H9 (cell line): ENCODE results near the gene ZSWIM6. TPM values are rescaled to one million over a fixed set of nuclear protein-coding genes. Genes with fewer than 3 reads are reported as not detected.

Experiments used
- DNase-seq: peaks from one replicate; pipeline ENCODE4 v3.0.0-alpha.2; 2017
- H2AFZ ChIP-seq: one replicate; pipeline ENCODE4 v1.6.1; 2013; ENCODE audit warnings: mild to moderate bottlenecking, low read length, control low read depth, moderate library complexity
- H2AK5ac ChIP-seq: 2 replicates; pipeline ENCODE4 v1.6.1; 2013; ENCODE audit warnings: low read length, control low read depth, mixed read lengths; ENCODE audit not compliant: insufficient read length
- H2BK120ac ChIP-seq: one replicate; pipeline ENCODE4 v1.6.1; 2013; ENCODE audit warnings: low read depth, mild to moderate bottlenecking, low read length, control low read depth, inconsistent platforms; ENCODE audit not compliant: poor library complexity, severe bottlenecking
- H2BK12ac ChIP-seq: 2 replicates; pipeline ENCODE4 v1.6.1; 2013; ENCODE audit warnings: low read length, control low read depth, mixed read lengths, low read depth; ENCODE audit not compliant: insufficient read length
- H2BK15ac ChIP-seq: 2 replicates; pipeline ENCODE4 v1.6.1; 2013; ENCODE audit warnings: low read depth, low read length, control low read depth
- H2BK20ac ChIP-seq: one replicate; pipeline ENCODE4 v1.6.1; 2013; ENCODE audit warnings: low read depth, mild to moderate bottlenecking, low read length, control low read depth, inconsistent platforms; ENCODE audit not compliant: poor library complexity, severe bottlenecking
- H2BK5ac ChIP-seq: 2 replicates; pipeline ENCODE4 v1.6.1; 2013; ENCODE audit warnings: low read length, control low read depth, mixed read lengths; ENCODE audit not compliant: insufficient read length
- H3K14ac ChIP-seq: 2 replicates; pipeline ENCODE4 v1.6.1; 2013; ENCODE audit warnings: low read length, control low read depth; ENCODE audit not compliant: insufficient read depth
- H3K18ac ChIP-seq: 2 replicates; pipeline ENCODE4 v1.6.1; 2013; ENCODE audit warnings: low read depth, mild to moderate bottlenecking, mixed read lengths, low read length, control low read depth; ENCODE audit not compliant: insufficient read length
- H3K23ac ChIP-seq: 2 replicates; pipeline ENCODE4 v1.6.1; 2013; ENCODE audit warnings: low read length, control low read depth, mixed read lengths, low read depth; ENCODE audit not compliant: insufficient read length
- H3K23me2 ChIP-seq: 2 replicates; pipeline ENCODE4 v1.6.1; 2013; ENCODE audit warnings: low read depth, mild to moderate bottlenecking, mixed read lengths, low read length, control low read depth; ENCODE audit not compliant: insufficient read length, poor library complexity, severe bottlenecking
- H3K27ac ChIP-seq: 2 replicates; pipeline ENCODE4 v1.5.1; 2013; ENCODE audit warnings: low read length, control low read depth, mixed read lengths, low read depth; ENCODE audit not compliant: insufficient read length
- H3K27me3 ChIP-seq: 2 replicates; pipeline ENCODE4 v1.6.1; 2013; ENCODE audit warnings: low read length, control low read depth, inconsistent platforms; ENCODE audit not compliant: insufficient read depth
- H3K4ac ChIP-seq: 2 replicates; pipeline ENCODE4 v1.6.1; 2013; ENCODE audit warnings: low read depth, mild to moderate bottlenecking, control low read depth, inconsistent platforms, low read length, moderate library complexity
- H3K4me1 ChIP-seq: 2 replicates; pipeline ENCODE4 v1.6.1; 2013; ENCODE audit warnings: low read length, control low read depth, inconsistent platforms; ENCODE audit not compliant: insufficient read depth
- H3K4me2 ChIP-seq: 2 replicates; pipeline ENCODE4 v1.6.1; 2013; ENCODE audit warnings: low read length, control low read depth, mixed read lengths; ENCODE audit not compliant: insufficient read length, insufficient read depth
- H3K56ac ChIP-seq: 2 replicates; pipeline ENCODE4 v1.6.1; 2013; ENCODE audit warnings: low read depth, mild to moderate bottlenecking, mixed read lengths, low read length, control low read depth; ENCODE audit not compliant: insufficient read length
- H3K79me1 ChIP-seq: 2 replicates; pipeline ENCODE4 v1.6.1; 2013; ENCODE audit warnings: low read depth, mild to moderate bottlenecking, moderate library complexity, low read length, control low read depth, inconsistent platforms; ENCODE audit not compliant: insufficient read depth, poor library complexity, severe bottlenecking
- H3K79me2 ChIP-seq: 2 replicates; pipeline ENCODE4 v1.6.1; 2013; ENCODE audit warnings: low read length, control low read depth, inconsistent platforms; ENCODE audit not compliant: insufficient read depth
- H3K9ac ChIP-seq: 2 replicates; pipeline ENCODE4 v1.6.1; 2013; ENCODE audit warnings: low read length, control low read depth, mixed read lengths; ENCODE audit not compliant: insufficient read length; ENCODE audit errors: extremely low read depth
- H3K9me3 ChIP-seq: one replicate; pipeline ENCODE4 v1.6.1; 2013; ENCODE audit warnings: low read depth, low read length, inconsistent platforms; ENCODE audit not compliant: control insufficient read depth
- H3T11ph ChIP-seq: one replicate; pipeline ENCODE4 v1.6.1; 2013; ENCODE audit warnings: mild to moderate bottlenecking, low read length, control low read depth, inconsistent platforms
- H4K20me1 ChIP-seq: one replicate; pipeline ENCODE4 v1.6.1; 2013; ENCODE audit not compliant: control insufficient read depth, insufficient read length, insufficient read depth
- H4K5ac ChIP-seq: 2 replicates; pipeline ENCODE4 v1.6.1; 2013; ENCODE audit warnings: low read depth, mild to moderate bottlenecking, mixed read lengths, low read length, control low read depth; ENCODE audit not compliant: insufficient read length
- H4K8ac ChIP-seq: replicated peaks from 2 replicates; pipeline ENCODE4 v1.6.1; 2013; ENCODE audit warnings: low read length, control low read depth, mixed read lengths, low read depth; ENCODE audit not compliant: insufficient read length
- H4K91ac ChIP-seq: 2 replicates; pipeline ENCODE4 v1.6.1; 2013; ENCODE audit warnings: low read depth, mild to moderate bottlenecking, moderate library complexity, mixed read lengths, low read length, control low read depth; ENCODE audit not compliant: insufficient read length
- H3K27ac Mint-ChIP-seq, 3 experiments: 2 replicates in 2 of 3; 3 replicates in 1 of 3; pipeline ENCODE4 v1.8.0; 2020 to 2021; ENCODE audit warnings: mixed read lengths in 3 of 3, mild to moderate bottlenecking in 1 of 3, moderate library complexity in 1 of 3
- H3K27me3 Mint-ChIP-seq: 2 replicates; pipeline ENCODE4 v1.8.0; 2021; ENCODE audit warnings: low read depth, mild to moderate bottlenecking, moderate library complexity, mixed read lengths
- H3K36me3 Mint-ChIP-seq, 3 experiments: 2 replicates in 2 of 3; 3 replicates in 1 of 3; pipeline ENCODE4 v1.8.0; 2020 to 2021; ENCODE audit warnings: low read depth in 3 of 3, mixed read lengths in 3 of 3; ENCODE audit not compliant: insufficient read depth in 1 of 3
- H3K4me1 Mint-ChIP-seq, 2 experiments: 2 replicates each; pipeline ENCODE4 v1.8.0; 2020; ENCODE audit warnings: mixed read lengths in 2 of 2
- H3K4me3 Mint-ChIP-seq, 2 experiments: 2 replicates in 1 of 2; 3 replicates in 1 of 2; pipeline ENCODE4 v1.8.0; 2020 to 2021; ENCODE audit warnings: mild to moderate bottlenecking in 2 of 2, mixed read lengths in 2 of 2, moderate library complexity in 1 of 2
- H3K9me3 Mint-ChIP-seq, 2 experiments: 2 replicates in 1 of 2; 3 replicates in 1 of 2; pipeline ENCODE4 v1.8.0; 2020; ENCODE audit warnings: mild to moderate bottlenecking in 2 of 2, mixed read lengths in 2 of 2, moderate library complexity in 1 of 2
- WGBS: extraction: QIAGEN DNeasy Blood & Tissue Kit; methylation state at CpG from one replicate; pipeline ENCODE4 v1.1.7; 2013; ENCODE audit warnings: missing lambda C conversion rate, low lambda C conversion rate, mixed read lengths; ENCODE audit not compliant: insufficient read length; ENCODE audit errors: extremely low coverage; 5-methylcytosine and 5-hydroxymethylcytosine counted together
- total RNA-seq: library from RNA; stranded (reverse); gene quantifications from 2 replicates; pipeline ENCODE4 v1.2.1, GENCODE V29; 2021
- TF ChIP-seq, protein P1 (sequence below): fragments of 200-600 bp; sonication (generic); conservative IDR thresholded peaks from 3 replicates; pipeline ENCODE4 v1.8.0; 2021; ENCODE audit warnings: antibody characterized with exemption, mild to moderate bottlenecking

ZSWIM6 gene
- total RNA-seq, 1 experiment from 2014 or later: 11.5 TPM

- Histone ChIP-seq H4K91ac (no peak overlapping the region), H2BK20ac (no peak overlapping the region), H3K18ac (no peak overlapping the region), H3T11ph (no peak overlapping the region), H2BK5ac (no peak overlapping the region), H3K4me1 (no peaks in the 10 kb centered on the region), H3K9me3 (no peaks in the 10 kb centered on the region), H3K9ac (no peak overlapping the region), H4K20me1 (no peaks in the 10 kb centered on the region), H3K23me2 (no peaks in the 10 kb centered on the region), H3K27ac (no peak overlapping the region), H4K5ac (no peak overlapping the region), H2AK5ac (no peak overlapping the region), H2AFZ (no peak overlapping the region), H2BK12ac (no peak overlapping the region), H3K79me1 (no peaks in the 10 kb centered on the region), H4K8ac (no peak overlapping the region), H2BK15ac (no peak overlapping the region), H3K56ac (no peak overlapping the region), H3K14ac (no peak overlapping the region), H3K4ac (no peak overlapping the region), H3K4me2 (no peak overlapping the region), H3K79me2 (no peaks in the 10 kb centered on the region), H3K27me3 (no peaks in the 10 kb centered on the region), H2BK120ac (no peak overlapping the region), H3K23ac (no peak overlapping the region)
- Mint-ChIP-seq H3K27ac (no peak overlapping the region), H3K4me3 (no peak overlapping the region), H3K36me3 (peaks cover 0 to 6% (median 2%) of the 10 kb centered on the region in 3 experiments; a peak in 2 of 7 replicates), H3K4me1 (no peaks in the 10 kb centered on the region), H3K27me3 (peaks cover 3% of the 10 kb centered on the region; the same call in 1 of the 2 replicates), H3K9me3 (peaks cover 6 to 8% of the 10 kb centered on the region in 2 experiments; a peak in 4 of 5 replicates)
- TF ChIP-seq, protein P1, sequence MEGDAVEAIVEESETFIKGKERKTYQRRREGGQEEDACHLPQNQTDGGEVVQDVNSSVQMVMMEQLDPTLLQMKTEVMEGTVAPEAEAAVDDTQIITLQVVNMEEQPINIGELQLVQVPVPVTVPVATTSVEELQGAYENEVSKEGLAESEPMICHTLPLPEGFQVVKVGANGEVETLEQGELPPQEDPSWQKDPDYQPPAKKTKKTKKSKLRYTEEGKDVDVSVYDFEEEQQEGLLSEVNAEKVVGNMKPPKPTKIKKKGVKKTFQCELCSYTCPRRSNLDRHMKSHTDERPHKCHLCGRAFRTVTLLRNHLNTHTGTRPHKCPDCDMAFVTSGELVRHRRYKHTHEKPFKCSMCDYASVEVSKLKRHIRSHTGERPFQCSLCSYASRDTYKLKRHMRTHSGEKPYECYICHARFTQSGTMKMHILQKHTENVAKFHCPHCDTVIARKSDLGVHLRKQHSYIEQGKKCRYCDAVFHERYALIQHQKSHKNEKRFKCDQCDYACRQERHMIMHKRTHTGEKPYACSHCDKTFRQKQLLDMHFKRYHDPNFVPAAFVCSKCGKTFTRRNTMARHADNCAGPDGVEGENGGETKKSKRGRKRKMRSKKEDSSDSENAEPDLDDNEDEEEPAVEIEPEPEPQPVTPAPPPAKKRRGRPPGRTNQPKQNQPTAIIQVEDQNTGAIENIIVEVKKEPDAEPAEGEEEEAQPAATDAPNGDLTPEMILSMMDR: no peak
- WGBS: no CpG with 5 or more reads among the region's 2 CpGs
- DNase-seq: no peak
These were observed 256.2 kb downstream of the ZSWIM6 start for GRCh38 chr5:61588216-61588615.
